Activated CD8-positive, alpha-beta T cell treated with anti-CD3 and anti-CD28 coated beads for 36 hours (primary cell): Measurements from ENCODE around the gene CASR. TPM values are rescaled to one million over a fixed set of nuclear protein-coding genes. Genes with fewer than 3 reads are reported as not detected.

Source experiments
- ATAC-seq: fragments of 200-7000 bp; cut with Tn5 transposase; one replicate; pipeline ENCODE4 v1.10.0; 2021; ENCODE audit warnings: mild to moderate bottlenecking, moderate library complexity
- CTCF ChIA-PET: fragments of 350-600 bp; sonication (Branson Sonifier 250); formaldehyde crosslinking; loops from one replicate; lab custom pipeline; 2021; ENCODE audit warnings: antibody characterized with exemption; lab: Charles Lee
- POLR2A ChIA-PET: fragments of 350-600 bp; sonication (Branson Sonifier 250); formaldehyde crosslinking; loops from one replicate; lab custom pipeline; 2021; ENCODE audit warnings: antibody characterized with exemption; lab: Charles Lee
- DNase-seq: peaks from one replicate; pipeline ENCODE4 v3.0.0-alpha.2; 2020
- H3K27ac Mint-ChIP-seq: one replicate; pipeline ENCODE4 v1.8.0; 2021; ENCODE audit warnings: mild to moderate bottlenecking, mixed read lengths
- H3K27me3 Mint-ChIP-seq: one replicate; pipeline ENCODE4 v1.8.0; 2021; ENCODE audit warnings: mixed read lengths
- H3K36me3 Mint-ChIP-seq: one replicate; pipeline ENCODE4 v1.8.0; 2021; ENCODE audit warnings: low read depth, mixed read lengths
- H3K4me1 Mint-ChIP-seq: one replicate; pipeline ENCODE4 v1.8.0; 2021; ENCODE audit warnings: low read depth, mixed read lengths
- H3K4me3 Mint-ChIP-seq: one replicate; pipeline ENCODE4 v1.8.0; 2021; ENCODE audit warnings: mild to moderate bottlenecking, moderate library complexity, mixed read lengths
- H3K9me3 Mint-ChIP-seq: one replicate; pipeline ENCODE4 v1.8.0; 2021; ENCODE audit warnings: mixed read lengths
- CTCF ChIP-seq: fragments of 200-600 bp; IDR thresholded peaks from one replicate; pipeline ENCODE4 v1.8.0; 2022; ENCODE audit warnings: antibody characterized with exemption, mild to moderate bottlenecking
- intact Hi-C: fragments of 100-400 bp; cut with micrococcal nuclease; formaldehyde crosslinking; loops from one replicate; pipeline ENCODE4 v1.10.0; 2022
- total RNA-seq, 2 experiments: library from RNA; stranded (reverse); gene quantifications; one replicate each; pipeline ENCODE4 v1.2.3, GENCODE V29; 2021

Gene CASR
- total RNA-seq, 2 experiments from 2014 or later = not detected

GRCh38 chr3:122265957-122266356 lies 82.5 kb downstream of the CASR start:
- ChIA-PET CTCF (interaction anchor here (0.9 to 1.9 kb wide), 2 partner anchors 34 to 172 kb away, joined by 3 to 5 read pairs; no protein-coding TSS in a partner anchor), POLR2A (no interaction called here)
- TF ChIP-seq CTCF = no peak
- ATAC-seq = no peak
- H3K4me3 Mint-ChIP-seq = no peak overlapping the region
- no peaks in the 10 kb centered on the region for H3K9me3 Mint-ChIP-seq
- no peak overlapping the region for H3K27ac Mint-ChIP-seq
- no peak for DNase-seq
- H3K27me3 Mint-ChIP-seq = peaks cover 6% of the 10 kb centered on the region
- H3K36me3 Mint-ChIP-seq = no peaks in the 10 kb centered on the region
- peaks cover 11% of the 10 kb centered on the region for H3K4me1 Mint-ChIP-seq
- intact Hi-C loops = no loop called here

GRCh38 chr3:122268257-122269024 lies 85.0 kb downstream of the CASR start:
- H3K4me1 Mint-ChIP-seq = peaks cover 34% of the 10 kb centered on the region
- no peaks in the 10 kb centered on the region for H3K9me3 Mint-ChIP-seq
- intact Hi-C loops = no loop called here
- ATAC-seq (no peak), DNase-seq (no peak)
- ChIA-PET POLR2A (no interaction called here), CTCF (no interaction called here)
- H3K4me3 Mint-ChIP-seq = no peak overlapping the region
- peaks cover 6% of the 10 kb centered on the region for H3K27me3 Mint-ChIP-seq
- TF ChIP-seq CTCF = no peak
- no peaks in the 10 kb centered on the region for H3K36me3 Mint-ChIP-seq
- H3K27ac Mint-ChIP-seq = no peak overlapping the region

- no peak for DNase-seq
- ChIA-PET CTCF (no interaction called here), POLR2A (no interaction called here)
- Mint-ChIP-seq H3K9me3 (no peaks in the 10 kb centered on the region), H3K4me3 (no peak overlapping the region), H3K4me1 (peaks cover 39% of the 10 kb centered on the region), H3K27me3 (peaks cover 5% of the 10 kb centered on the region), H3K27ac (no peak overlapping the region), H3K36me3 (no peaks in the 10 kb centered on the region)
- TF ChIP-seq CTCF = no peak
- intact Hi-C loops = no loop called here
- no peak for ATAC-seq
Measured at GRCh38 chr3:122269045-122269444, 85.6 kb downstream of the CASR start.

- POLR2A ChIA-PET = interaction anchor here (0.8 kb wide), 1 partner anchor 437 kb away, joined by 3 read pairs; the partner anchor contains the start of genes EAF2 and IQCB1
- Mint-ChIP-seq H3K4me1 (peaks cover 32% of the 10 kb centered on the region), H3K4me3 (no peak overlapping the region), H3K27me3 (no peaks in the 10 kb centered on the region), H3K9me3 (no peaks in the 10 kb centered on the region), H3K36me3 (no peaks in the 10 kb centered on the region), H3K27ac (no peak overlapping the region)
- CTCF ChIA-PET = interaction anchor here (1.0 kb wide), 1 partner anchor 170 kb away, joined by 4 read pairs; no protein-coding TSS in a partner anchor
- no peak for TF ChIP-seq CTCF
- DNase-seq = peak; percentile 32
- intact Hi-C loops = no loop called here
- peak; percentile 51 for ATAC-seq
Measured at GRCh38 chr3:122271246-122271898, 87.9 kb downstream of the CASR start.

GRCh38 chr3:122272879-122273278 lies 89.4 kb downstream of the CASR start:
- Mint-ChIP-seq H3K27ac (no peak overlapping the region), H3K4me3 (no peak overlapping the region)
- CTCF ChIA-PET = interaction anchor here (0.9 to 1.2 kb wide), 2 partner anchors 116 to 170 kb away, joined by 3 read pairs; no protein-coding TSS in a partner anchor

More at GRCh38 chr3:122272879-122273278, 89.4 kb downstream of the CASR start:
- ATAC-seq (no peak), DNase-seq (no peak)
- Mint-ChIP-seq H3K36me3 (no peaks in the 10 kb centered on the region), H3K27me3 (no peaks in the 10 kb centered on the region), H3K9me3 (no peaks in the 10 kb centered on the region), H3K4me1 (peaks cover 30% of the 10 kb centered on the region)
- TF ChIP-seq CTCF = no peak
- intact Hi-C loops = no loop called here
- POLR2A ChIA-PET = interaction anchor here (1.2 to 1.3 kb wide), 2 partner anchors 17 to 727 kb away, joined by 3 read pairs; partner anchors contain the start of gene POLQ
